GM19328 (cell line): Measurements from ENCODE around the gene TMEM14C.

Experiments
- ATAC-seq: cut with Tn5 transposase; IDR thresholded peaks from one replicate; pipeline ENCODE4 v1.9.1; 2021; ENCODE audit warnings: mild to moderate bottlenecking, moderate library complexity; ENCODE audit not compliant: unreplicated experiment

TMEM14C gene

GRCh38 chr6:10759884-10760329 is 37.0 kb downstream of the TMEM14C start:
- ATAC-seq = no peak

- no peak for ATAC-seq
Measured at GRCh38 chr6:10763006-10763405, 40.1 kb downstream of the TMEM14C start.

- ATAC-seq = no peak
Measured at GRCh38 chr6:10769419-10769818, 46.5 kb downstream of the TMEM14C start.

- no peak for ATAC-seq
Measured at GRCh38 chr6:10771371-10771894, 48.6 kb downstream of the TMEM14C start.

GRCh38 chr6:10778230-10778629 is 55.4 kb downstream of the TMEM14C start:
- no peak for ATAC-seq

GRCh38 chr6:10779076-10779475 is 56.2 kb downstream of the TMEM14C start:
- ATAC-seq = no peak
